ENCODE results near the gene PTPRM.
A peak's percentile ranks its signal among the peaks of the same experiment; 100 is the strongest.

Gene PTPRM

GRCh38 chr18:8073167-8073566, 506.1 kb downstream of the PTPRM start:
- DNase-seq, result no peak

- no peak for DNase-seq
Measured at GRCh38 chr18:8080092-8080491, 513.0 kb downstream of the PTPRM start.

GRCh38 chr18:8081267-8081666, 514.2 kb downstream of the PTPRM start:
- DNase-seq, result peak; percentile 30

- peak; percentile 66 for DNase-seq
Measured at GRCh38 chr18:8081872-8082553, 514.9 kb downstream of the PTPRM start.

GRCh38 chr18:8084160-8084559, 517.0 kb downstream of the PTPRM start:
- peak; percentile 34 for DNase-seq

GRCh38 chr18:8088626-8089025, 521.5 kb downstream of the PTPRM start:
- DNase-seq, result peak; percentile 41

GRCh38 chr18:8091035-8091434, 523.9 kb downstream of the PTPRM start:
- DNase-seq, result no peak

- no peak for DNase-seq
Measured at GRCh38 chr18:8095947-8096570, 528.9 kb downstream of the PTPRM start.

- DNase-seq, result no peak
Measured at GRCh38 chr18:8097399-8097798, 530.3 kb downstream of the PTPRM start.

GRCh38 chr18:8097927-8098326, 530.8 kb downstream of the PTPRM start:
- DNase-seq, result peak; percentile 12

GRCh38 chr18:8106603-8107002, 539.5 kb downstream of the PTPRM start:
- no peak for DNase-seq

- no peak for DNase-seq
Measured at GRCh38 chr18:8107426-8107825, 540.3 kb downstream of the PTPRM start.

GRCh38 chr18:8114480-8114879, 547.4 kb downstream of the PTPRM start:
- no peak for DNase-seq

- no peak for DNase-seq
Measured at GRCh38 chr18:8116341-8117005, 549.4 kb downstream of the PTPRM start.

GRCh38 chr18:8117006-8117371, 549.9 kb downstream of the PTPRM start:
- no peak for DNase-seq

GRCh38 chr18:8121101-8121500, 554.0 kb downstream of the PTPRM start:
- DNase-seq, result no peak

- no peak for DNase-seq
Measured at GRCh38 chr18:8121942-8122480, 554.9 kb downstream of the PTPRM start.

GRCh38 chr18:8124232-8125146, 557.4 kb downstream of the PTPRM start:
- no peak for DNase-seq

- no peak for DNase-seq
Measured at GRCh38 chr18:8130096-8130495, 563.0 kb downstream of the PTPRM start.

- DNase-seq, result no peak
Measured at GRCh38 chr18:8133032-8133431, 565.9 kb downstream of the PTPRM start.

- no peak for DNase-seq
Measured at GRCh38 chr18:8133888-8134287, 566.8 kb downstream of the PTPRM start.

GRCh38 chr18:8139127-8139527, 572.0 kb downstream of the PTPRM start:
- DNase-seq, result no peak

- no peak for DNase-seq
Measured at GRCh38 chr18:8139891-8140406, 572.8 kb downstream of the PTPRM start.
